HG03060 (cell line): ENCODE results near the gene C6.
"Not testable (repeated sequence)": the region's sequence is repeated elsewhere in the genome, so short reads cannot be mapped to it uniquely, and the experiment has no call there.

Source experiments
- ATAC-seq: cut with Tn5 transposase; IDR thresholded peaks from one replicate; pipeline ENCODE4 v1.9.1; 2021; ENCODE audit warnings: low read depth, moderate number of reproducible peaks; ENCODE audit not compliant: unreplicated experiment

C6 gene

GRCh38 chr5:41213340-41213739, at the start of gene C6:
TSS of gene C6 (minus strand) at chr5:41213532. CDS start at chr5:41203230, 10,302 bp downstream.
- ATAC-seq, result no peak

- no peak for ATAC-seq
These were observed 43.1 kb upstream of the C6 start for GRCh38 chr5:41256400-41256799.

GRCh38 chr5:41253109-41253508, 39.8 kb upstream of the C6 start:
- ATAC-seq, result no peak

GRCh38 chr5:41252036-41252435, 38.7 kb upstream of the C6 start:
- ATAC-seq, result no peak

- no peak for ATAC-seq
These were observed 37.1 kb upstream of the C6 start for GRCh38 chr5:41250351-41250987.

- no peak for ATAC-seq
These were observed 33.8 kb upstream of the C6 start for GRCh38 chr5:41247135-41247534.

- no peak for ATAC-seq
These were observed 33.0 kb upstream of the C6 start for GRCh38 chr5:41246376-41246775.

- ATAC-seq, result no peak
These were observed 30.2 kb upstream of the C6 start for GRCh38 chr5:41243558-41243957.

- no peak for ATAC-seq
These were observed 27.7 kb upstream of the C6 start for GRCh38 chr5:41240985-41241384.

GRCh38 chr5:41240390-41240789, 27.1 kb upstream of the C6 start:
- no peak for ATAC-seq

- no peak for ATAC-seq
These were observed 21.1 kb upstream of the C6 start for GRCh38 chr5:41234475-41234874.

- no peak for ATAC-seq
These were observed 19.5 kb upstream of the C6 start for GRCh38 chr5:41232797-41233196.

GRCh38 chr5:41230276-41230675, 16.9 kb upstream of the C6 start:
- not testable (repeated sequence) for ATAC-seq

- ATAC-seq, result no peak
These were observed 10.6 kb upstream of the C6 start for GRCh38 chr5:41223962-41224361.

GRCh38 chr5:41219658-41220269, 6.4 kb upstream of the C6 start:
- no peak for ATAC-seq

- no peak for ATAC-seq
These were observed 5.8 kb upstream of the C6 start for GRCh38 chr5:41218929-41219657.

- no peak for ATAC-seq
These were observed 850 bp upstream of the C6 start for GRCh38 chr5:41214182-41214581.

- ATAC-seq, result no peak
These were observed 397 bp downstream of the C6 start for GRCh38 chr5:41212935-41213334.

GRCh38 chr5:41211417-41211816, 1.9 kb downstream of the C6 start:
- ATAC-seq, result no peak

- not testable (repeated sequence) for ATAC-seq
These were observed 7.9 kb downstream of the C6 start for GRCh38 chr5:41205475-41205874.

GRCh38 chr5:41203033-41203432, 10.3 kb downstream of the C6 start:
- ATAC-seq, result no peak
